Parathyroid adenoma (tissue), 2 donors: ENCODE data around the gene ARHGAP24.
"Not testable (repeated sequence)": the region's sequence is repeated elsewhere in the genome, so short reads cannot be mapped to it uniquely, and the experiment has no call there.

Experiments used
- H2AFZ ChIP-seq: fragments of 300-600 bp; sonication (generic); one replicate; pipeline ENCODE4 v1.7.0; 2017; ENCODE audit warnings: antibody characterized with exemption, mild to moderate bottlenecking
- H3K27ac ChIP-seq: fragments of 300-600 bp; sonication (generic); one replicate; pipeline ENCODE4 v1.7.0; 2017
- H3K27me3 ChIP-seq: fragments of 300-600 bp; sonication (generic); one replicate; pipeline ENCODE4 v1.7.0; 2017; ENCODE audit warnings: low read length; ENCODE audit not compliant: control insufficient read depth, insufficient read depth
- H3K36me3 ChIP-seq: fragments of 300-600 bp; sonication (generic); one replicate; pipeline ENCODE4 v1.7.0; 2017; ENCODE audit warnings: low read length; ENCODE audit not compliant: control insufficient read depth, insufficient read depth
- H3K4me1 ChIP-seq: fragments of 300-600 bp; sonication (generic); one replicate; pipeline ENCODE4 v1.7.0; 2017; ENCODE audit warnings: control low read depth
- H3K4me2 ChIP-seq: fragments of 300-600 bp; sonication (generic); one replicate; pipeline ENCODE4 v1.7.0; 2017; ENCODE audit warnings: low read length
- H3K4me3 ChIP-seq: fragments of 300-600 bp; sonication (generic); one replicate; pipeline ENCODE4 v1.7.0; 2017; ENCODE audit warnings: low read depth, low read length
- H3K79me2 ChIP-seq: fragments of 300-600 bp; sonication (generic); one replicate; pipeline ENCODE4 v1.7.0; 2017; ENCODE audit warnings: control low read depth
- H3K9ac ChIP-seq: fragments of 300-600 bp; sonication (generic); one replicate; pipeline ENCODE4 v1.7.0; 2017; ENCODE audit warnings: mild to moderate bottlenecking
- H3K9me3 ChIP-seq: fragments of 300-600 bp; sonication (generic); one replicate; pipeline ENCODE4 v1.7.0; 2017; ENCODE audit warnings: low read length; ENCODE audit not compliant: control insufficient read depth
- TF ChIP-seq, protein P1 (sequence below): fragments of 300-600 bp; sonication (generic); IDR thresholded peaks from one replicate; pipeline ENCODE4 v1.7.0; 2017; ENCODE audit warnings: antibody characterized with exemption, mild to moderate bottlenecking
- donor health status: primary hyperparathyroidism.

ARHGAP24 gene

DNA sequence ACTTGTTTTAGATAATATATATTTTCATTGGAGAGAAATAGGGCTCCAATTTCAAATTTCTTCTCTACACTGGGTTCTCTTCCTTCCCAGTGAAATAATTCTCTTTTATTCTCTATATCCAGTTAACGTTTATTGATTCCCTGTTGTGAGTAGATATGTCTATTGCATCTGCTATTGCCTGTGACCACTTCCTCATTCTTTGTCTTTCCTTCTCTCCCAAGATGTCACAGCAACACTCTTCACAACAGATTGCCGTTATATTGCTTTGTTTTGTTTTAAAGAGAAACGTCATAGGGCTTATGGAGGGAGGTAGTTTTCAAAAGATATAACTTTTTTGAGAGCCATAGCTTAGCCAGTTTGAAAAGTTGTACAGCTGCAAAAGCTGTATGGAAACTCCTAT, 343.8 kb downstream of the ARHGAP24 start:
- no peak overlapping the region for H3K27ac ChIP-seq
- no peak overlapping the region for H3K4me2 ChIP-seq
- no peak overlapping the region for H3K9ac ChIP-seq
- H3K4me3 ChIP-seq = no peak overlapping the region
- TF ChIP-seq, protein P1, sequence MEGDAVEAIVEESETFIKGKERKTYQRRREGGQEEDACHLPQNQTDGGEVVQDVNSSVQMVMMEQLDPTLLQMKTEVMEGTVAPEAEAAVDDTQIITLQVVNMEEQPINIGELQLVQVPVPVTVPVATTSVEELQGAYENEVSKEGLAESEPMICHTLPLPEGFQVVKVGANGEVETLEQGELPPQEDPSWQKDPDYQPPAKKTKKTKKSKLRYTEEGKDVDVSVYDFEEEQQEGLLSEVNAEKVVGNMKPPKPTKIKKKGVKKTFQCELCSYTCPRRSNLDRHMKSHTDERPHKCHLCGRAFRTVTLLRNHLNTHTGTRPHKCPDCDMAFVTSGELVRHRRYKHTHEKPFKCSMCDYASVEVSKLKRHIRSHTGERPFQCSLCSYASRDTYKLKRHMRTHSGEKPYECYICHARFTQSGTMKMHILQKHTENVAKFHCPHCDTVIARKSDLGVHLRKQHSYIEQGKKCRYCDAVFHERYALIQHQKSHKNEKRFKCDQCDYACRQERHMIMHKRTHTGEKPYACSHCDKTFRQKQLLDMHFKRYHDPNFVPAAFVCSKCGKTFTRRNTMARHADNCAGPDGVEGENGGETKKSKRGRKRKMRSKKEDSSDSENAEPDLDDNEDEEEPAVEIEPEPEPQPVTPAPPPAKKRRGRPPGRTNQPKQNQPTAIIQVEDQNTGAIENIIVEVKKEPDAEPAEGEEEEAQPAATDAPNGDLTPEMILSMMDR = no peak
- H2AFZ ChIP-seq = no peak overlapping the region
- no peaks in the 10 kb centered on the region for H3K79me2 ChIP-seq
- no peaks in the 10 kb centered on the region for H3K27me3 ChIP-seq
- no peaks in the 10 kb centered on the region for H3K4me1 ChIP-seq
- no peaks in the 10 kb centered on the region for H3K36me3 ChIP-seq
- H3K9me3 ChIP-seq = no peaks in the 10 kb centered on the region

DNA sequence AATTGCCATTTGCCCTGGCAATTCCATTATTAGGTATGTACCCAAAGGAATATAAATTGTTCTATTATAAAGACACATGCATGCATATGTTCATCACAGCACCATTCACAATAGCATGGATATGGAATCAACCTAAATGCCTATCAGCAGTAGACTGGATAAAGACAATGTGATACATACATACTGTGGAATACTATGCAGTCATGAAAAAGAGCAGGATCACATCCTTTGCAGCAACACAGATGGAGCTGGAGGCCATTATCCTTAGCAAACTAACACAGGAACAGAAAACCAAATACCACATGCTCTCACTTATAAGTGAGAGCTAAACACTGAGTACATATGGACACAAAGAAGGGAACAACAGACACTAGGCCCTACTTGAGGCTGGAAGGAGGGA, 345.2 kb downstream of the ARHGAP24 start:
- H3K4me1 ChIP-seq, H3K79me2 ChIP-seq, H3K4me2 ChIP-seq, H3K4me3 ChIP-seq, H2AFZ ChIP-seq, H3K36me3 ChIP-seq, H3K9ac ChIP-seq, H3K27ac ChIP-seq, H3K27me3 ChIP-seq, H3K9me3 ChIP-seq: not testable (repeated sequence)

DNA sequence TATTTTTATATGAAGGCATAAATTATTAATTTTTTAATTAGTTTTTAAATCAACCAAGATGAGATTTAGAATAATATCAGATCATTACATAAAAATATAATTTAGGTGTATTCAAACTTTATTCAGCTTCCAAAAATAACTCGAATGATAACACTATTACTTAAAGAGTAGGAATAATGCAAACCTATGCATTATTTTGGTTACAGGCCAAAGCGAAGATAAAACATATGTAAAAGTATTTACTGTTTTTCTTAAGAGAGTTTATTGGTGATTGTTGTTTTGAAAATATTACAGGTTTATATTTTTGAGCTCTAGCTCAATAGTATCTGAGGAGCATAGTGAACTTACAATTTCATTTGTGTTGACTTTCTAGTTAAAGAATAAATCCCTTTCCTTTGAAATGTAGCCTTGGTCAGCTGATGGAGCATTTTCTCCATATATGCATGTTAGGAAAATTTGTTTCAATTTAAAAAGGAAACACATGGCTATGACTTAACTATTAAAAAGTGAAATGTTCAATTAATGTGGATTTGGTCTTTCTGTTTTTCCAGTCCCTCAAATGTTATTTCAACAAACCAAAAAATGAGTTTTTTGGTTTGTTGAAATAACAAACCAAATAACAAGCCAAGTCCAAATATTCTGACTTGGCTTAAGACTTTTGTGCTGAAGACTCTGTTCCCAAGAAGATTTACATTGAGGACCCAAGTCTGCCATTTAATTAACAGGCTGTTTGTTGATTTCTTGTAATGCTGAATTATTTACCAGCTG, 346.9 kb downstream of the ARHGAP24 start:
- no peaks in the 10 kb centered on the region for H3K4me1 ChIP-seq
- H3K36me3 ChIP-seq = no peaks in the 10 kb centered on the region
- no peak overlapping the region for H3K4me2 ChIP-seq
- H3K4me3 ChIP-seq = no peak overlapping the region
- TF ChIP-seq, protein P1 = no peak
- H3K27ac ChIP-seq = no peak overlapping the region
- no peak overlapping the region for H2AFZ ChIP-seq
- H3K79me2 ChIP-seq = no peaks in the 10 kb centered on the region
- no peaks in the 10 kb centered on the region for H3K27me3 ChIP-seq
- no peak overlapping the region for H3K9ac ChIP-seq
- H3K9me3 ChIP-seq = no peaks in the 10 kb centered on the region

DNA sequence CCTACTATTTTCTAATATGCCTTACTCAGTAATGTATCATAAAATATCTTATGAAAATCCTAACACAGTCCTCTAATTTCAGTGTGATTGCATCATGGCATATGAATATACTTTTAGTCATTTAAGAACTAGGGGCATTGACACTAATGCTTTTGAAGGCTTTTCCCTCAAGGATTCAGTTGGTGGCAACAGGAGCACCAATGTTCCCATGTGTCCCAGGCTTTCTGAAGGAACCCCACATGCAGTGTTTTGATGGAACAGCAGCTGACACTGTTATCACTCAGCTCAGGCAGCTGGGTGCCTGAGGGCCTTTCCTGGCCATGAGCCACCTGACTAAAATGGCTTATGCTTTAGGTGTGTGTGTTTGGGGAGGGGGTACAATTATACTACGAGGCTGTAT, 348.3 kb downstream of the ARHGAP24 start:
- no peaks in the 10 kb centered on the region for H3K9me3 ChIP-seq
- no peaks in the 10 kb centered on the region for H3K4me1 ChIP-seq
- no peak overlapping the region for H3K27ac ChIP-seq

DNA sequence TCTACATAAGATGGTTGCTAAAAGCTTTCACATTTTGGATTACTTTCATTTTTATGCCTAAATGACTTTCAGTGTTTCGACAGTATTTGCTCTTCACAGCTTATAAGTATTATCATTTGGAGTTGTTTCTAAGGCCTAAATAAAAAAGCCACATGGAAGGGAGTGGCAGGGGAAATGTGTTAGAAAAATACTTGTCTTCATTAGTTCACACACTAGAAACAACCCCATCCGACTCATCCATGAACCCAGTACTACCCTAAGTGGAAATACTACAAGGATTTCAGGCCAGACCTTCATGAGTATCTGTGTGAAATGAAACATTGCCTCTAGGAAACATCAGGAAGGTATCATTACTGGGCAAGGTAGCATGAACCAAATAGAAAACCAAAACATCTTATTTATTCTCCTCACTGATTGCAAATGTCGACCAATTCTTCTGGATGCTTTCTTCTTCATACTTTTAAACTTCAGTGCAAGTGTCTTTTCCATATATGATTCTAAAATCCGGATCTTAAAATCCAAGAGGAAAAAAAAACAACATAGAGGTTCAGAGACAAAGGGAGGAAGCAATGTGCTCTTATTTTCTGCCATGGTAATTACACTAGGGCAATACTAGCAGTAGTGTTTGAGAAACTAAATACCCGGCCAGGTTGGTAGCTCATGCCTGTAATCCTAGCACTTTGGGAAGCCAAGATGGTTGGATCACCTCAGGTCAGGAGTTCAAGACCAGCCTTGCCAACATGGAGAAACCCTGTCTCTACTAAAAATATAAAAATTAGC, 349.4 kb downstream of the ARHGAP24 start:
- H3K4me3 ChIP-seq = no peak overlapping the region
- no peaks in the 10 kb centered on the region for H3K4me1 ChIP-seq
- TF ChIP-seq, protein P1 = no peak
- H3K9ac ChIP-seq = no peak overlapping the region
- H3K27ac ChIP-seq = no peak overlapping the region
- no peak overlapping the region for H3K4me2 ChIP-seq
- H3K9me3 ChIP-seq = no peaks in the 10 kb centered on the region
- H3K27me3 ChIP-seq = no peaks in the 10 kb centered on the region
- no peaks in the 10 kb centered on the region for H3K36me3 ChIP-seq
- no peaks in the 10 kb centered on the region for H3K79me2 ChIP-seq
- no peak overlapping the region for H2AFZ ChIP-seq

More for the DNA sequence above, 348.3 kb downstream of the ARHGAP24 start:
- Histone ChIP-seq H3K9ac (no peak overlapping the region), H3K4me3 (no peak overlapping the region), H3K79me2 (no peaks in the 10 kb centered on the region), H3K27me3 (no peaks in the 10 kb centered on the region), H3K36me3 (no peaks in the 10 kb centered on the region), H2AFZ (no peak overlapping the region), H3K4me2 (no peak overlapping the region)
- TF ChIP-seq, protein P1 = no peak
